GM10266 (cell line): ENCODE measurements around the gene CHCHD6.

ENCODE experiments used
- DNase-seq: peaks from one replicate; pipeline ENCODE4 v3.0.0; 2012; ENCODE audit errors: extremely low spot score
- CTCF ChIP-seq: IDR thresholded peaks from 2 replicates; pipeline ENCODE4 v1.5.1; 2012; ENCODE audit warnings: mild to moderate bottlenecking, low read depth; ENCODE audit not compliant: control insufficient read depth, insufficient read depth; ENCODE audit errors: missing control alignments

CHCHD6 gene

GRCh38 chr3:126816986-126817777, 113.1 kb downstream of the CHCHD6 start:
- no peak for TF ChIP-seq CTCF
- DNase-seq = no peak

- TF ChIP-seq CTCF = no peak
Measured at GRCh38 chr3:126817781-126818180, 113.7 kb downstream of the CHCHD6 start.

GRCh38 chr3:126818400-126819095, 114.5 kb downstream of the CHCHD6 start:
- TF ChIP-seq CTCF = no peak
- DNase-seq = no peak

More at GRCh38 chr3:126817781-126818180, 113.7 kb downstream of the CHCHD6 start:
- DNase-seq = no peak

- no peak for TF ChIP-seq CTCF
- DNase-seq = no peak
Measured at GRCh38 chr3:126826693-126827092, 122.7 kb downstream of the CHCHD6 start.

GRCh38 chr3:126827121-126827520, 123.1 kb downstream of the CHCHD6 start:
- no peak for DNase-seq
- TF ChIP-seq CTCF = no peak

GRCh38 chr3:126828306-126828705, 124.3 kb downstream of the CHCHD6 start:
- DNase-seq = no peak
- no peak for TF ChIP-seq CTCF

- TF ChIP-seq CTCF = no peak
- no peak for DNase-seq
Measured at GRCh38 chr3:126832933-126833332, 128.9 kb downstream of the CHCHD6 start.
